Liver (tissue), 9 donors: ENCODE data around the gene TBC1D20. TPM values are rescaled to one million over a fixed set of nuclear protein-coding genes. Genes with fewer than 3 reads are reported as not detected.

Source experiments
- DNase-seq: peaks from one replicate; pipeline ENCODE4 v3.0.0-alpha.2; 2017; ENCODE audit warnings: low spot score
- H3K27ac ChIP-seq, 2 donors: one replicate each; pipeline ENCODE4 v1.7.0; 2013; ENCODE audit warnings: inconsistent platforms in 2 of 2, low read length in 2 of 2, control low read depth in 1 of 2, low read depth in 1 of 2, mild to moderate bottlenecking in 1 of 2
- H3K27me3 ChIP-seq, 4 donors: one replicate each; pipeline versions ENCODE4 v1.6.1 to v1.7.0; 2013; ENCODE audit warnings: low read length in 3 of 4, inconsistent platforms in 1 of 4, mild to moderate bottlenecking in 1 of 4, moderate library complexity in 1 of 4; ENCODE audit not compliant: control insufficient read depth in 4 of 4, insufficient read depth in 4 of 4
- H3K36me3 ChIP-seq, 4 donors: one replicate each; pipeline versions ENCODE4 v1.6.1 to v1.7.0; 2013; ENCODE audit warnings: low read length in 3 of 4, mild to moderate bottlenecking in 3 of 4, low read depth in 1 of 4, moderate library complexity in 1 of 4; ENCODE audit not compliant: control insufficient read depth in 4 of 4, insufficient read depth in 3 of 4
- H3K4me1 ChIP-seq, 4 donors: one replicate each; pipeline versions ENCODE4 v1.6.1 to v1.7.0; 2013; ENCODE audit warnings: low read length in 3 of 4, mild to moderate bottlenecking in 3 of 4, moderate library complexity in 1 of 4; ENCODE audit not compliant: control insufficient read depth in 4 of 4, insufficient read depth in 4 of 4
- H3K4me3 ChIP-seq, 3 donors: one replicate each; pipeline versions ENCODE4 v1.6.1 to v1.7.0; 2013; ENCODE audit warnings: low read length in 3 of 3, control low read depth in 1 of 3, low read depth in 1 of 3, mild to moderate bottlenecking in 1 of 3
- H3K9ac ChIP-seq, 2 donors: one replicate each; pipeline ENCODE4 v1.7.0; 2013; ENCODE audit warnings: low read length in 2 of 2, mild to moderate bottlenecking in 2 of 2, moderate library complexity in 2 of 2, control low read depth in 1 of 2, low read depth in 1 of 2
- H3K9me3 ChIP-seq, 4 donors: one replicate each; pipeline versions ENCODE4 v1.6.1 to v1.7.0; 2013; ENCODE audit warnings: low read length in 3 of 4; ENCODE audit not compliant: control insufficient read depth in 4 of 4
- FOXA1 ChIP-seq: IDR thresholded peaks from 2 replicates; pipeline ENCODE4 v1.6.1; 2016; ENCODE audit warnings: antibody characterized with exemption
- FOXA2 ChIP-seq: IDR thresholded peaks from 2 replicates; pipeline ENCODE4 v1.6.1; 2016; ENCODE audit warnings: antibody characterized with exemption
- HNF4A ChIP-seq, 2 donors: conservative IDR thresholded peaks; 2 replicates each; pipeline ENCODE4 v1.6.1; 2016; ENCODE audit warnings: antibody characterized with exemption in 2 of 2, mild to moderate bottlenecking in 2 of 2
- HNF4G ChIP-seq: IDR thresholded peaks from 2 replicates; pipeline ENCODE4 v1.6.1; 2016; ENCODE audit warnings: antibody characterized with exemption
- NR2F2 ChIP-seq: IDR thresholded peaks from 2 replicates; pipeline ENCODE4 v1.6.1; 2016; ENCODE audit warnings: antibody characterized with exemption
- RAD21 ChIP-seq, 2 donors: IDR thresholded peaks; 2 replicates each; pipeline ENCODE4 v1.6.1; 2016; ENCODE audit warnings: antibody characterized with exemption in 2 of 2, mild to moderate bottlenecking in 2 of 2
- RXRA ChIP-seq, 2 donors: IDR thresholded peaks; 2 replicates each; pipeline ENCODE4 v1.6.1; 2017 to 2018; ENCODE audit warnings: antibody characterized with exemption in 2 of 2, mild to moderate bottlenecking in 1 of 2
- TAF1 ChIP-seq: conservative IDR thresholded peaks from 2 replicates; pipeline ENCODE4 v1.6.1; 2016; ENCODE audit warnings: antibody characterized with exemption, mild to moderate bottlenecking
- WGBS: extraction: QIAGEN DNeasy Blood & Tissue Kit; methylation state at CpG from one replicate; pipeline ENCODE4 v1.1.7; 2013; 5-methylcytosine and 5-hydroxymethylcytosine counted together
- polyA plus RNA-seq, 2 donors: library from polyadenylated mRNA; stranded (reverse) in 1 of 2; unstranded in 1 of 2; fragments of 200-250 nt in 1 of 2; fragments of >200 nt in 1 of 2; fragmentation: Nextera tagmentation in 1 of 2; extraction: Ambion mirVana in 1 of 2; gene quantifications; one replicate each; pipeline versions ENCODE4 v1.2.1 to v1.2.3, GENCODE V29; 2013 to 2015
- total RNA-seq, 2 donors: library from RNA; depleted of rRNA; stranded (reverse); fragments of >200 nt; gene quantifications; one replicate each; pipeline ENCODE4 v1.2.3, GENCODE V29; 2014
- TF ChIP-seq, protein P1 (sequence below): IDR thresholded peaks from 2 replicates; pipeline ENCODE4 v1.6.1; 2016; ENCODE audit warnings: antibody characterized with exemption
- TF ChIP-seq, protein P2 (sequence below): IDR thresholded peaks from 2 replicates; pipeline ENCODE4 v1.6.1; 2016; ENCODE audit warnings: antibody characterized with exemption, mild to moderate bottlenecking
- TF ChIP-seq, protein P3 (sequence below): IDR thresholded peaks from 2 replicates; pipeline ENCODE4 v1.6.1; 2016; ENCODE audit warnings: antibody characterized with exemption
- donor health status: healthy.
- donor health status: healthy.
- donor health status: healthy.
- donor health status: healthy.
- donor health status: healthy.

TBC1D20 gene
- total and polyA plus RNA-seq, 4 donors: 8.7 to 18.9 (median 11.9) TPM

DNA sequence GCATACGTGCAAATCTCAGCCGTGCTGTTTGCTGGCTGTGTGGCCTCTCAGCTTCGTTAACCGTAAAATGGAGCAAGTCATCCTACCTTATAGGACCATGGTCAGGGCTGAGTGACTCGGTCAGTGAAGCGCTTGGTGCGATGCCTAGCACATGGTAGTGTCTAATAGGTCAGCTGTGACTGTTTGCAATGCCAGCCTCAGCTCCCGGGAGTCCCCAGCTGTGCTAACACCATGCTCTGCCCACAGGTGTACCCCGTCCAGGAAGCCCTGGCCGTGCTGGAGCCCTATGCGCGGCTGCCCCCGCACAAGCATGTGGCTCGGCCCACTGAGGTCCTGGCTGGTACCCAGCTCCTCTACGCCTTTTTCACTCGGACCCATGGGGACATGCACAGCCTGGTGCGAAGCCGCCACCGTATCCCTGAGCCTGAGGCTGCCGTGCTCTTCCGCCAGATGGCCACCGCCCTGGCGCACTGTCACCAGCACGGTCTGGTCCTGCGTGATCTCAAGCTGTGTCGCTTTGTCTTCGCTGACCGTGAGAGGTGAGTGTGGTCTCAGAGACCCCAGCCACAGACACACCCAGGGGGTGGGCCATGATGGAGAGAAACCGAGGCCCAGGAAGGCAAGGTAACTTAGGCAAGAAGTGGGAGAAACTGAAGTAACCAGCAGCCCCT, 71.2 kb downstream of the TBC1D20 start (continued):
- TF ChIP-seq, protein P1, sequence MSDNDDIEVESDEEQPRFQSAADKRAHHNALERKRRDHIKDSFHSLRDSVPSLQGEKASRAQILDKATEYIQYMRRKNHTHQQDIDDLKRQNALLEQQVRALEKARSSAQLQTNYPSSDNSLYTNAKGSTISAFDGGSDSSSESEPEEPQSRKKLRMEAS: no peak
- TF ChIP-seq HNF4G: no peak
- TF ChIP-seq, protein P2, sequence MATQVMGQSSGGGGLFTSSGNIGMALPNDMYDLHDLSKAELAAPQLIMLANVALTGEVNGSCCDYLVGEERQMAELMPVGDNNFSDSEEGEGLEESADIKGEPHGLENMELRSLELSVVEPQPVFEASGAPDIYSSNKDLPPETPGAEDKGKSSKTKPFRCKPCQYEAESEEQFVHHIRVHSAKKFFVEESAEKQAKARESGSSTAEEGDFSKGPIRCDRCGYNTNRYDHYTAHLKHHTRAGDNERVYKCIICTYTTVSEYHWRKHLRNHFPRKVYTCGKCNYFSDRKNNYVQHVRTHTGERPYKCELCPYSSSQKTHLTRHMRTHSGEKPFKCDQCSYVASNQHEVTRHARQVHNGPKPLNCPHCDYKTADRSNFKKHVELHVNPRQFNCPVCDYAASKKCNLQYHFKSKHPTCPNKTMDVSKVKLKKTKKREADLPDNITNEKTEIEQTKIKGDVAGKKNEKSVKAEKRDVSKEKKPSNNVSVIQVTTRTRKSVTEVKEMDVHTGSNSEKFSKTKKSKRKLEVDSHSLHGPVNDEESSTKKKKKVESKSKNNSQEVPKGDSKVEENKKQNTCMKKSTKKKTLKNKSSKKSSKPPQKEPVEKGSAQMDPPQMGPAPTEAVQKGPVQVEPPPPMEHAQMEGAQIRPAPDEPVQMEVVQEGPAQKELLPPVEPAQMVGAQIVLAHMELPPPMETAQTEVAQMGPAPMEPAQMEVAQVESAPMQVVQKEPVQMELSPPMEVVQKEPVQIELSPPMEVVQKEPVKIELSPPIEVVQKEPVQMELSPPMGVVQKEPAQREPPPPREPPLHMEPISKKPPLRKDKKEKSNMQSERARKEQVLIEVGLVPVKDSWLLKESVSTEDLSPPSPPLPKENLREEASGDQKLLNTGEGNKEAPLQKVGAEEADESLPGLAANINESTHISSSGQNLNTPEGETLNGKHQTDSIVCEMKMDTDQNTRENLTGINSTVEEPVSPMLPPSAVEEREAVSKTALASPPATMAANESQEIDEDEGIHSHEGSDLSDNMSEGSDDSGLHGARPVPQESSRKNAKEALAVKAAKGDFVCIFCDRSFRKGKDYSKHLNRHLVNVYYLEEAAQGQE: no peak

DNA sequence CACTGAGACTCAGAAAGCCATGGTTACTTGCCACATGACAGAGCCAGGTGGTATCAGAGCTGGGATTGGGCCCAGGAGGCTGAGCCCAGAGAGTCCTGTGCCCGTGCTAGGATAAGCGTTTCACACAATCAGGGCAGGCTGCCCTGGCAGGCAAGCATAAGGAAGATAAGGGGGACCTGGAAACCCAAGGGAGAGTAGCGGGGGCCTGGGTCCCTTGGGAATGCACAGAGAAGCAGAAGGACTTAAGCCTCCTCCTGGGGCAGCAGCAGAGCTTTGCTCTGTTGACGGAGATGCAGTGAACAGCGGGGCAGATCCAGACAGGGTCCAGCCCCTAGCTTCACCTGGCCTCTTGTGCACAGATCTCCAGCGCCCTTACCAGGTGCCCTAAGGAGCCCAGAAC, 73.1 kb downstream of the TBC1D20 start:
- DNase-seq: no peak
- Histone ChIP-seq H3K9ac (no peak overlapping the region), H3K4me1 (peaks cover 5 to 35% (median 20%) of the 10 kb centered on the region in 4 donors), H3K9me3 (no peaks in the 10 kb centered on the region), H3K36me3 (peaks cover 4 to 25% (median 15%) of the 10 kb centered on the region in 4 donors), H3K27ac (peak overlapping the region; percentile 67 to 79), H3K4me3 (no peak overlapping the region), H3K27me3 (no peaks in the 10 kb centered on the region)
- TF ChIP-seq HNF4G (no peak), NR2F2 (no peak), RAD21 (IDR thresholded peaks at IDR 0.05) (no peak), FOXA2 (no peak), TAF1 (no peak), HNF4A (conservative IDR thresholded peaks at IDR 0.05) (no peak), RXRA (IDR thresholded peaks at IDR 0.05) (no peak), FOXA1 (no peak)
- TF ChIP-seq, protein P3, sequence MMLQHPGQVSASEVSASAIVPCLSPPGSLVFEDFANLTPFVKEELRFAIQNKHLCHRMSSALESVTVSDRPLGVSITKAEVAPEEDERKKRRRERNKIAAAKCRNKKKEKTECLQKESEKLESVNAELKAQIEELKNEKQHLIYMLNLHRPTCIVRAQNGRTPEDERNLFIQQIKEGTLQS: no peak
- TF ChIP-seq, protein P2: no peak
- 73% methylated on average over 6 of the region's 6 CpGs for WGBS
